HEK293T (cell line): ENCODE measurements around the gene TIMM50.

Source experiments
- ARNT ChIP-seq: fragments of 450-650 bp; IDR thresholded peaks from 2 replicates; pipeline ENCODE4 v1.6.1; 2017; ENCODE audit warnings: mild to moderate bottlenecking
- BHLHE40 ChIP-seq: fragments of 450-650 bp; IDR thresholded peaks from 2 replicates; pipeline ENCODE4 v1.6.1; 2016; ENCODE audit warnings: mild to moderate bottlenecking, moderate library complexity, borderline replicate concordance
- CTBP1 ChIP-seq: fragments of 450-650 bp; IDR thresholded peaks from 2 replicates; pipeline ENCODE4 v1.6.1; 2016; ENCODE audit warnings: borderline replicate concordance
- ELF4 ChIP-seq: fragments of 450-650 bp; IDR thresholded peaks from 2 replicates; pipeline ENCODE4 v1.6.1; 2017; ENCODE audit warnings: antibody characterized with exemption
- FOXM1 ChIP-seq: fragments of 450-650 bp; IDR thresholded peaks from 2 replicates; pipeline ENCODE4 v1.6.1; 2017; ENCODE audit warnings: mild to moderate bottlenecking, borderline replicate concordance
- HDGF ChIP-seq: fragments of 450-650 bp; IDR thresholded peaks from 2 replicates; pipeline ENCODE4 v1.6.1; 2017; ENCODE audit warnings: antibody characterized with exemption, borderline replicate concordance
- L3MBTL2 ChIP-seq: fragments of 450-650 bp; conservative IDR thresholded peaks from 2 replicates; pipeline ENCODE4 v1.6.1; 2016; ENCODE audit warnings: mild to moderate bottlenecking
- NFRKB ChIP-seq: fragments of 450-650 bp; IDR thresholded peaks from 2 replicates; pipeline ENCODE4 v1.6.1; 2016; ENCODE audit warnings: mild to moderate bottlenecking, moderate library complexity
- SP1 ChIP-seq: fragments of 450-650 bp; IDR thresholded peaks from 2 replicates; pipeline ENCODE4 v1.6.1; 2017
- SUZ12 ChIP-seq: fragments of 450-650 bp; IDR thresholded peaks from 2 replicates; pipeline ENCODE4 v1.6.1; 2016; ENCODE audit warnings: mild to moderate bottlenecking

DNA sequence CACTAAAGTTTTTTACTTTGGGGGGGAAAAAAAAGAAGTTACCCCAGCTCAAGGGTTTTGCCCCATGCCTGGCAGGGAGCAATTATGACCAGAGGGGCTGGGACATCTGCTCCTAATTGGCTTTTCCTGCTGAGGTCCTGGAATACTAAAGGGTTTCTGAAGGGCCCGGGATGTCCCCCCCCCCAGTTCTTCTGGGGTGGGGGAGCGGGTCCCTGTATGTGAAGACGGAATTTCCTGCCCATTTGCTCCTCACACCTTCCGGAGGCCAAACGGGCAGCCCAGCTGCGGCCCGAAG lies 17.0 kb downstream of the TIMM50 start:
- TF ChIP-seq SUZ12 (no peak), SP1 (no peak), L3MBTL2 (no peak), NFRKB (no peak), CTBP1 (no peak), FOXM1 (no peak), BHLHE40 (no peak), ELF4 (no peak), HDGF (no peak), ARNT (no peak)
